Mesothelial cell of epicardium (in vitro differentiated cells): Measurements from ENCODE around the gene KLHL3. TPM values are rescaled to one million over a fixed set of nuclear protein-coding genes. Genes with fewer than 3 reads are reported as not detected.

Experiments used
- DNase-seq, 2 experiments: peaks; one replicate each; pipeline ENCODE4 v3.0.0; 2021; ENCODE audit warnings: low spot score in 2 of 2; ENCODE audit not compliant: unreplicated experiment in 2 of 2
- H3K27ac Mint-ChIP-seq: 2 replicates; pipeline ENCODE4 v1.8.0; 2021; ENCODE audit warnings: mixed read lengths
- H3K27me3 Mint-ChIP-seq: 2 replicates; pipeline ENCODE4 v1.8.0; 2021; ENCODE audit warnings: low read depth, mixed read lengths
- H3K36me3 Mint-ChIP-seq: 2 replicates; pipeline ENCODE4 v1.8.0; 2021; ENCODE audit warnings: mixed read lengths
- H3K4me1 Mint-ChIP-seq: 2 replicates; pipeline ENCODE4 v1.8.0; 2021; ENCODE audit warnings: mixed read lengths
- H3K4me3 Mint-ChIP-seq: 2 replicates; pipeline ENCODE4 v1.8.0; 2021; ENCODE audit warnings: mild to moderate bottlenecking, moderate library complexity, mixed read lengths
- H3K9me3 Mint-ChIP-seq: 2 replicates; pipeline ENCODE4 v1.8.0; 2021; ENCODE audit warnings: mixed read lengths
- total RNA-seq: library from RNA; stranded (reverse); gene quantifications from 3 replicates; pipeline ENCODE4 v1.2.1, GENCODE V29; 2021
- TF ChIP-seq, protein P1 (sequence below): fragments of 200-600 bp; sonication (generic); IDR thresholded peaks from one replicate; pipeline ENCODE4 v1.5.0; 2021; ENCODE audit warnings: antibody characterized with exemption; ENCODE audit not compliant: unreplicated experiment

KLHL3 gene
- total RNA-seq, 1 donor from 2014 or later, result 13.1 TPM

DNA sequence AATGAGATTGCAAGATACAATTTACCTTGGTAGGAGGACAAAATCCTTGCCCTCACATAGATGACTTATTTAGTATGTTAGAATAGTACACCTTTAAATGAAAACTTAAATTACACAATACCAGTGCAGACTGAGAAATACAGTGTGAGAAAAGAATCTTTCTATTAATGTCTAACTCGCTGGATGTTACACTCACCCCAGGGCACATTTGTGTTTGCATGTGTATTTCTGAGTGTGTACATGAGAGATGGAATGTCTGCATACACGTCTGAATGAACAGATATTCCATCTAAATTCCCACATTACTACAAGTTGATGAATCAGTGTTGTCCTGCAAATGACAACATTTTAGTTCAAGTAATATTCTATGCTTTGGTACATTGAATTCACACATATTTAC lies 99.8 kb downstream of the KLHL3 start:
- H3K27ac Mint-ChIP-seq, result no peak overlapping the region
- TF ChIP-seq, protein P1, sequence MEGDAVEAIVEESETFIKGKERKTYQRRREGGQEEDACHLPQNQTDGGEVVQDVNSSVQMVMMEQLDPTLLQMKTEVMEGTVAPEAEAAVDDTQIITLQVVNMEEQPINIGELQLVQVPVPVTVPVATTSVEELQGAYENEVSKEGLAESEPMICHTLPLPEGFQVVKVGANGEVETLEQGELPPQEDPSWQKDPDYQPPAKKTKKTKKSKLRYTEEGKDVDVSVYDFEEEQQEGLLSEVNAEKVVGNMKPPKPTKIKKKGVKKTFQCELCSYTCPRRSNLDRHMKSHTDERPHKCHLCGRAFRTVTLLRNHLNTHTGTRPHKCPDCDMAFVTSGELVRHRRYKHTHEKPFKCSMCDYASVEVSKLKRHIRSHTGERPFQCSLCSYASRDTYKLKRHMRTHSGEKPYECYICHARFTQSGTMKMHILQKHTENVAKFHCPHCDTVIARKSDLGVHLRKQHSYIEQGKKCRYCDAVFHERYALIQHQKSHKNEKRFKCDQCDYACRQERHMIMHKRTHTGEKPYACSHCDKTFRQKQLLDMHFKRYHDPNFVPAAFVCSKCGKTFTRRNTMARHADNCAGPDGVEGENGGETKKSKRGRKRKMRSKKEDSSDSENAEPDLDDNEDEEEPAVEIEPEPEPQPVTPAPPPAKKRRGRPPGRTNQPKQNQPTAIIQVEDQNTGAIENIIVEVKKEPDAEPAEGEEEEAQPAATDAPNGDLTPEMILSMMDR, result no peak
- H3K36me3 Mint-ChIP-seq, result peaks cover 35% of the 10 kb centered on the region
- no peak overlapping the region for H3K4me3 Mint-ChIP-seq
- DNase-seq, result no peak
- H3K27me3 Mint-ChIP-seq, result no peaks in the 10 kb centered on the region
- peaks cover 18% of the 10 kb centered on the region for H3K9me3 Mint-ChIP-seq
- no peaks in the 10 kb centered on the region for H3K4me1 Mint-ChIP-seq

DNA sequence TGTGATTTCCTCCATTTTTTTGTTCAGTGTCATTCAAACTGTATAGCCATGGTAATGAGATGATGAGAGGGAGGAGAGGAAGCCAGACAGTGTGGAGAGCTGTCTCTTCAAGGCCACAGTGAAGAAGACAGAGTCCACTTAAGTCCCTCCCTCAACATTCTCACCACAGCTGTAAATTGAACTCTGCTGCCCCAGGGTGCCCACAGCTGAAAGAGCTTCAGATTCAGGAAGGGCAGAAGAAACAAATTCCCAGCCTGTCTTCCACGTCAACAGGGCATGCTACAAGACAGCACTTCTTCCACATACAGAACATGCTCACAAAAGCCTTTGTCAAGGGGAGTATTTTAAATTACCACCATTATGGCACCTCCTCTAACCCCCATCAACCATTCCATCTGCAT lies 100.4 kb downstream of the KLHL3 start:
- no peak for DNase-seq
- H3K4me3 Mint-ChIP-seq, result no peak overlapping the region
- H3K9me3 Mint-ChIP-seq, result peaks cover 18% of the 10 kb centered on the region
- H3K36me3 Mint-ChIP-seq, result peaks cover 35% of the 10 kb centered on the region
- H3K4me1 Mint-ChIP-seq, result no peaks in the 10 kb centered on the region
- TF ChIP-seq, protein P1, result no peak
- no peaks in the 10 kb centered on the region for H3K27me3 Mint-ChIP-seq
- H3K27ac Mint-ChIP-seq, result no peak overlapping the region

DNA sequence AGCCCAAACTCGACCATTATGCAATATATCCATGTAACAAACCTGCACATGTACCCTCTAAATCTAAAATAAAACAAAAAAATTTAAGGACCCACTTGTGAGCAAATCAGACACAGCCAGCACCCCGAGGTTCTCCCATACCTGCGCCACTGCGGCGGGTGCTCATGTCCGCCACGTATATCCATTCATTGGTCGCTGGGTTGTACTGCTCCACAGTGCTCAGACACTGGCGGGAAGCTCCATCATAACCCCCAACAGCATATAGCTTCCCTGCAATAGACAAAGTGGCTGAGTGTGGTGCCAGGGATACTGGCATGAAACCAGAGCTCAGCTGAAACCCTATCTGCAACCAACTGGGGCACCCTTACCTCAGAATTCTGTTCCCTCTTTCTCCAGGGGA lies 102.0 kb downstream of the KLHL3 start:
- Mint-ChIP-seq H3K4me3 (no peak overlapping the region), H3K9me3 (peaks cover 18% of the 10 kb centered on the region), H3K36me3 (peaks cover 34% of the 10 kb centered on the region), H3K4me1 (peaks cover 2% of the 10 kb centered on the region), H3K27me3 (no peaks in the 10 kb centered on the region), H3K27ac (no peak overlapping the region)
- TF ChIP-seq, protein P1, result no peak
- no peak for DNase-seq

GRCh38 chr5:137632716-137633115 lies 103.2 kb downstream of the KLHL3 start:
- TF ChIP-seq, protein P1, result no peak
- no peak for DNase-seq
- no peaks in the 10 kb centered on the region for H3K27me3 Mint-ChIP-seq
- H3K27ac Mint-ChIP-seq, result no peak overlapping the region
- peaks cover 22% of the 10 kb centered on the region for H3K36me3 Mint-ChIP-seq
- peaks cover 11% of the 10 kb centered on the region for H3K9me3 Mint-ChIP-seq
- no peak overlapping the region for H3K4me3 Mint-ChIP-seq
- peaks cover 2% of the 10 kb centered on the region for H3K4me1 Mint-ChIP-seq

DNA sequence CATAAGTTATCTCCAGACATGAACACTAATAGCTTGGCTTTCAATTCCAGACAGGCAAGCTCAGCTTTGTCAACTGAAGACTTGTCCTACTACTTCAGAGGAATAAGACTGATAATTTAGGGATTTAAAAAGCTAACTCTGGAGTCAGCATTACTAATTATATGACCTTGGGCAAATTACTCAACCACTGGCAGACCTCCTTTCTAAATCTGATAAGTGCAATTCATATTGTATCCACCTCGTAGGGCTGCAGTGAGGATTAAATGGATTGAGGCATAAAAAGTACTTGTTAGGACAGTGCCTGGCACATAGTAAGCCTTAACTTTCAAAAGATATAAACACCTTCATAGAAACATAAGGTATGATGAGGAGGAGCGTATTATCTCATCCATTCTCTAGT lies 104.4 kb downstream of the KLHL3 start:
- H3K9me3 Mint-ChIP-seq, result peaks cover 11% of the 10 kb centered on the region
- TF ChIP-seq, protein P1, result no peak
- DNase-seq, result no peak
- no peak overlapping the region for H3K27ac Mint-ChIP-seq
- H3K36me3 Mint-ChIP-seq, result peaks cover 11% of the 10 kb centered on the region
- no peak overlapping the region for H3K4me3 Mint-ChIP-seq
- H3K4me1 Mint-ChIP-seq, result peaks cover 2% of the 10 kb centered on the region
- no peaks in the 10 kb centered on the region for H3K27me3 Mint-ChIP-seq

DNA sequence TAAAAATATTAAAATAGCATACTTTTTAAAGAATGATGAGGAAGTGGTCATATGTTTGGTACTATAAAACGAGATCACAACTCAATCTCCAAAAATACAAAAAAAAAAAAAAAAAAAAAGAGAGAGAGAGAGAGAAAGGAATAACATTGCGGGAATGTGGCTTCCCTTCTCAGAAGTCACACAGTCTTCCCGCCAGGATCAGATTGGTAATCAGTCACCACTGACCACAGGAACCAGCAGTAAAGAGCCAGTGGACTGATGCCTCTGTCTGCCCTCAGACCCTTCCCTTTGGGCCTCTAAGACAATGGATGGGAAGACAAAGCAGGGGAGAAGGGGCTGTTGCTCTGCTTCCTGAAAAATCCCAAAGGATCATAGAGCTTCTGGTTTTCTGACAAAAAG lies 104.9 kb downstream of the KLHL3 start:
- TF ChIP-seq, protein P1, result no peak
- Mint-ChIP-seq H3K4me3 (no peak overlapping the region), H3K27ac (no peak overlapping the region), H3K9me3 (peaks cover 11% of the 10 kb centered on the region), H3K4me1 (peaks cover 2% of the 10 kb centered on the region), H3K36me3 (peaks cover 11% of the 10 kb centered on the region), H3K27me3 (no peaks in the 10 kb centered on the region)
- no peak for DNase-seq
